ES-I3 (cell line): ENCODE results near the gene BRPF1.

Experiments
- H3K36me3 ChIP-seq: 2 replicates; pipeline ENCODE4 v1.6.1; 2013; ENCODE audit warnings: mild to moderate bottlenecking, low read length, control low read depth, moderate library complexity; ENCODE audit not compliant: insufficient read depth
- H3K4me1 ChIP-seq: 2 replicates; pipeline ENCODE4 v1.6.1; 2013; ENCODE audit warnings: mild to moderate bottlenecking, control low read depth, low read length; ENCODE audit not compliant: insufficient read depth
- H3K9ac ChIP-seq: 2 replicates; pipeline ENCODE4 v1.6.1; 2013; ENCODE audit warnings: low read depth, mild to moderate bottlenecking, low read length, moderate library complexity
- H3K9me3 ChIP-seq: 2 replicates; pipeline ENCODE4 v1.6.1; 2013; ENCODE audit warnings: mild to moderate bottlenecking, low read length, moderate library complexity; ENCODE audit not compliant: control insufficient read depth, insufficient read depth

The BRPF1 gene

DNA sequence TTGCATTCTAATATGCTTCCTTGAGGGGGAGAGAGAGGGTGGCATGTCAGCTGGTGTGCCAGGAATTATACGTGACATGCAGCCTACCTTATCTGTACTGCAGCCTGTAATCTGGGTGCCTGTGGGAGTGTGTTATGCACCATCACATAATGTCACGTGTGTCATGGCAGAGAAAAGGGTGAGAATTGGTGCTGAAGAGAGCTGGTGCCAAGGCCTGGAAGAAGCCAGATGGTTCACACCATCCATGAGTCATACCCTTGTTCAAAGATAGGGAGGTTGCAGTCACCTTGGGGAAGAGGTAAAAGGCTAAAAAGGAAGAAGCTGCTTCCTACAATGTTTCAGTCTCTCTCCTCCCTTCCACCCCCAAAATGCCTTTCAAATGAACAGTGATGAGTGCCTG, 5.3 kb downstream of the BRPF1 start:
- Histone ChIP-seq H3K9ac (no peak overlapping the region), H3K9me3 (no peaks in the 10 kb centered on the region), H3K36me3 (peaks cover 35% of the 10 kb centered on the region), H3K4me1 (peaks cover 6% of the 10 kb centered on the region; the same call in 1 of the 2 replicates)

DNA sequence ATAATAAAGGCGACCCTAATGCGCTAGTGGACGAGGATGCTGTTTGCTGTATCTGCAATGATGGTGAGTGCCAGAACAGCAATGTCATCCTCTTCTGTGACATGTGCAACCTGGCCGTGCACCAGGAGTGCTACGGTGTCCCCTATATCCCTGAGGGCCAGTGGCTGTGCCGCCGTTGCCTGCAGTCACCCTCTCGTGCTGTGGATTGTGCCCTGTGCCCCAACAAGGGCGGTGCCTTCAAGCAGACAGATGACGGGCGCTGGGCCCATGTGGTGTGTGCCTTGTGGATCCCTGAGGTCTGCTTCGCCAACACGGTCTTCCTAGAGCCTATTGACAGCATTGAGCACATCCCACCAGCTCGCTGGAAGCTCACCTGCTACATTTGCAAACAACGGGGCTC, 7.6 kb downstream of the BRPF1 start:
- no peaks in the 10 kb centered on the region for H3K4me1 ChIP-seq
- no peak overlapping the region for H3K9ac ChIP-seq
- H3K36me3 ChIP-seq = peaks cover 52% of the 10 kb centered on the region
- no peaks in the 10 kb centered on the region for H3K9me3 ChIP-seq

DNA sequence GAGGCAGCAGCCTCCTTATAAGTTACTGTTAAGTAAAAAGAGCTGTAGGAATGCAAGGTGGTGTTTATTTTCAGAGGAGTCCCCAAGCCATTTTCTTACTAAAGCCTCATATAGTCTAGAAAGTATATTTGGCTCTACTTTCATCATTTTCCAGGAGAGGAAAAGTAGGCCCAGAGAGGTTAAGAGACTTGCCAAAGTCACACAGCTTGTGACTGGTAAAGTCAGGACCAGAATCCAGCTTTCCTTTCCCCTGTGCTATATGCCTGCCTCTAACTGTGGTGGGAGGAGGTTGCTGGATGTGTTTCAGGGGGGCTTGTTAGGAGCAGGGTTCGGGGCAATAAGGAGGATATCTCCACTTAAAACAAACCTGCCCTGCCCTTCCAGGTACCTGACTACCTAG, 11.0 kb downstream of the BRPF1 start:
- no peak overlapping the region for H3K9ac ChIP-seq
- no peaks in the 10 kb centered on the region for H3K4me1 ChIP-seq
- peaks cover 43% of the 10 kb centered on the region for H3K36me3 ChIP-seq
- H3K9me3 ChIP-seq = no peaks in the 10 kb centered on the region

DNA sequence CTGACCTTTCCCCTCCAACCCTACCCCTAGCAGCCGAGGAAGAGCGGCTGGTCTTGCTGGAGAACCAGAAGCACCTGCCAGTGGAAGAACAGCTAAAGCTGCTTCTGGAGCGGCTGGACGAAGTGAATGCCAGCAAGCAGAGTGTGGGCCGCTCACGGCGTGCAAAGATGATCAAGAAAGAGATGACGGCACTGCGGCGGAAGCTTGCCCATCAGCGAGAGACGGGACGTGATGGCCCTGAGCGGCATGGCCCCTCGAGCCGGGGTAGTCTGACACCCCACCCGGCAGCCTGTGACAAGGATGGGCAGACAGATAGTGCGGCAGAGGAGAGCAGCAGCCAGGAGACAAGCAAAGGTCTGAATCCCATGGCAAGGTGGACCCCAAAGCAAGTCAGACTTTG, 12.0 kb downstream of the BRPF1 start:
- H3K4me1 ChIP-seq = no peaks in the 10 kb centered on the region
- H3K9me3 ChIP-seq = no peaks in the 10 kb centered on the region
- peaks cover 40% of the 10 kb centered on the region for H3K36me3 ChIP-seq
- no peak overlapping the region for H3K9ac ChIP-seq

DNA sequence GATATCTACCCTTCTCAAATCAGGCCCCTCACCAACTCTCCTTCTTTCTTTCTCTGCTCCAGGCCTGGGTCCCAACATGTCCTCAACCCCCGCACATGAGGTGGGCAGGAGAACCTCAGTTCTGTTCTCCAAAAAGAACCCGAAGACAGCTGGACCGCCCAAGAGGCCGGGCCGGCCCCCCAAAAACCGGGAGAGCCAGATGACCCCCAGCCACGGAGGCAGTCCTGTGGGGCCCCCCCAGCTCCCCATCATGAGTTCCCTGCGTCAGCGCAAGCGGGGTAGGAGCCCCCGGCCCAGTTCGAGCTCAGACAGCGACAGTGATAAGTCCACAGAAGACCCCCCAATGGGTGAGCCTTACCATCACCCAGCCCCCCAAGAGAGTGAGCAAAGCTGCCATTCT, 12.6 kb downstream of the BRPF1 start:
- Histone ChIP-seq H3K4me1 (no peaks in the 10 kb centered on the region), H3K9ac (no peak overlapping the region), H3K9me3 (no peaks in the 10 kb centered on the region), H3K36me3 (peaks cover 34% of the 10 kb centered on the region)

DNA sequence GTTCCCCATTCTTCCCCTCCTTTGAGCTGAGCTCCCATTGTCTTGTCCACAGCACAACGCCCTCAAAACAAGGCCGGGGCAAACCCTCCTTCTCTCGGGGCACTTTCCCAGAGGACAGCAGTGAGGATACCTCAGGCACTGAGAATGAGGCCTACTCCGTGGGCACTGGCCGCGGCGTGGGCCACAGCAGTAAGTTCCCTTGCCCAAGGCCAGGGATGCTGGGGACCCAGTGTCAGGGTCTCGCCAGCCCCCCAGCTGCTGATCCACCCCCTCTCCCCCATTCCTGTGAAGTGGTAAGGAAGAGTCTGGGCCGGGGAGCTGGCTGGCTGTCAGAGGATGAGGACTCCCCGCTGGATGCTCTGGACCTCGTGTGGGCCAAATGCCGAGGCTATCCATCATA, 14.0 kb downstream of the BRPF1 start:
- no peaks in the 10 kb centered on the region for H3K4me1 ChIP-seq
- no peak overlapping the region for H3K9ac ChIP-seq
- H3K9me3 ChIP-seq = no peaks in the 10 kb centered on the region
- H3K36me3 ChIP-seq = peaks cover 26% of the 10 kb centered on the region

DNA sequence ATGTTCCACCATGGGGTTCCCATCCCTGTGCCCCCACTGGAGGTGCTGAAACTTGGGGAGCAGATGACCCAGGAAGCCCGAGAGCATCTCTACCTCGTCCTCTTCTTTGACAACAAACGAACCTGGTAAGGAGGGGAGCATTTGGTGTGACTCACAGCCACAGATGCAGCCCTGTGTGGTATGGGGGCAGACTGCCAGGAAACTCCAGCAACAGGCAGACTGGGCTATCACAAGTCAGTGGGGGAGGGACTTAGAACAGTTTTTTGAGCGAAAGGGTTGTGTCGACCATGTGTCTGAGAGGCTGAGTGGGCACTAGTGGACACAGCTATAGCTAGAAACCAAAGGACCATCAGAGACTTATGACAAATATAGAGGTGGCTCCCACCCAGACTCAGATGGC, 14.8 kb downstream of the BRPF1 start:
- no peaks in the 10 kb centered on the region for H3K9me3 ChIP-seq
- peaks cover 24% of the 10 kb centered on the region for H3K36me3 ChIP-seq
- no peak overlapping the region for H3K9ac ChIP-seq
- H3K4me1 ChIP-seq = no peaks in the 10 kb centered on the region

DNA sequence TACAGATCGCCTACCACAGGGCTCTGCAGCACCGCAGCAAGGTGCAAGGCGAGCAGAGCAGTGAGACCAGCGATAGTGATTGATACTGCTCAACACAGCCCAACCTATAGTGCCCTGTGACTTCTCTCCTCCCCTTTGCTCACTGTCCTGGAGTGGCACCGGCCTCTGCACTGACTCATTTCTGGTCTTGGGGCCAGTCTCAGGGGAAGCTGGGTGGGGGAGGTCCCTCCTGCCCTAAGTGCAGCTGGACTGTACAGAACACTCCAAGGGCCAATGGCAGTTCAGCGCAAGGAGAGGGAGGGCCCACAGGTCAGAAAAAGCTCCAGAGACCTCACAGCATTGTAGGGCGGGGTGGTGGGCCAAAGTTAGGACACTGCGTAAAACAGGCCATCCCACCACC, 15.7 kb downstream of the BRPF1 start:
- no peaks in the 10 kb centered on the region for H3K4me1 ChIP-seq
- no peak overlapping the region for H3K9ac ChIP-seq
- no peaks in the 10 kb centered on the region for H3K9me3 ChIP-seq
- H3K36me3 ChIP-seq = peaks cover 18% of the 10 kb centered on the region

DNA sequence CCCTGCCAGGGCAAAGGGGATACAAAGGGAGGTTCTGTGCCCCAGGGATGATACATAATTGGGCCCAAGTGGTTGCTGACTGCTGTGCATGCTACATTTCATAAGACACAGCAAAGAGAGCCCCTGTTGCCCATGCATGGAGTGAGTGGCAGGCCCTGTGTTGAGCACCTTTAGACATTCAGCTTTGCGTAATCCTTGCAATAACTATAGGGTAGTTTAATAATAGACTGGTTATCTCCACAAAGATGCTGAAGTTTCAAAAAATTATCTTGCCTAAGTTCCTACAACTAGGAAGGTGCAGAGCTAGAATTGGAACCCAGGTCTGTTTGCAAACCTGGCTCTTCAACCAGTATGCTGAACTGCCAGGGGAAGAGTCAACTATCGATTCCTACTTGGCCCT, 16.5 kb downstream of the BRPF1 start:
- Histone ChIP-seq H3K36me3 (peaks cover 11% of the 10 kb centered on the region), H3K9ac (no peak overlapping the region), H3K9me3 (no peaks in the 10 kb centered on the region), H3K4me1 (no peaks in the 10 kb centered on the region)

DNA sequence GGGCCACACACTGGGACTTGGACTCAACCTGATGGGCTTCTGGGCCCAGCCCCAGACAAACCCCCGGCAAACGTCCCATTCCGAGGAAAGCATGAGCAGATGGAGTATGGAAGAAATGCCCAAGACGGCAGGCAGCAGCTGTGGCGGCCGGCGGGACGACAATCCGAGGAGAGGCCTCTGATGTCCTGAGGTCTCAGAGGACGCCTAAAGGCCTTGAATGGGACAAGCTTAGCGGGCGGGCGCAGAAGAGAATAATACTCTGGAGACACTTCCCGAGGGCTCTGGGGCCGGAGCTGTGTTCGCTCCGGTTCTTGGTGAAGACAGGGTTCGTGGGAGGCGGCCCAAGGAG, 17.7 kb downstream of the BRPF1 start:
- Histone ChIP-seq H3K9me3 (no peaks in the 10 kb centered on the region), H3K4me1 (no peaks in the 10 kb centered on the region), H3K9ac (peak overlapping the region; percentile 84), H3K36me3 (peaks cover 3% of the 10 kb centered on the region)

DNA sequence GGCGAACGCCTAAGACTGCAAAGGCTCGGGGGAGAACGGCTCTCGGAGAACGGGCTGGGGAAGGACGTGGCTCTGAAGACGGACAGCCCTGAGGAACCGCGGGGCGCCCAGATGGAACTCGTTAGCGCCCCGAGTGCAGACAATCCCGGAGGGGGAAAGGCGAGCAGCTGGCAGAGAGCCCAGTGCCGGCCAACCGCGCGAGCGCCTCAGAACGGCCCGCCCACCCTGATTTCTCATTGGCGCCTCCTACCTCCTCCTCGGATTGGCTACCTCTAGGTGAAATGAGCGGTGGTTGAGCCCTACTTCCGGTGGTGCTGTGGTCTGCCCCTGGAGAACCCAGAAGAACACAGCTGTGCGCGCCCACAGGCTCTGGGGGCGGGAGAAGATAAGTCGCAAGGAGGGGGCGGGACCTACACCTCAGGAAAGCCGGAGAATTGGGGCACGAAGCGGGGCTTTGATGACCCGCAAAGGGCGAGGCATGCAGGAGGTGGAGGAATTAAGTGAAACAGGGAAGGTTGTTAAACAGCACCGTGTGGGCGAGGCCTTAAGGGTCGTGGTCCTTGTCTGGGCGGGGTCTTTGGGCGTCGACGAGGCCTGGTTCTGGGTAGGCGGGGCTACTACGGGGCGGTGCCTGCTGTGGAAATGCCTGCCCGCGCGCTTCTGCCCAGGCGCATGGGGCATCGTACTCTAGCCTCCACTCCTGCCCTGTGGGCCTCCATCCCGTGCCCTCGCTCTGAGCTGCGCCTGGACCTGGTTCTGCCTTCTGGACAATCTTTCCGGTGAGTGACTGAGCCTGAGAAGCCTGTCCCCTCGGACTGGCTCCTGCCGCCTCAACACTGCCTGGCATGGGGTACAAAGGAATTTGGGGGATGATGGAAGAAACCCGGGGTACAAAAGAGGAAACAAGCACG, 18.4 kb downstream of the BRPF1 start, which contains the start of gene OGG1:
OGG1 (plus strand) TSS at position 308 of the 911 bp plus-strand sequence; CDS start at position 643, 335 bp downstream.
- Histone ChIP-seq H3K36me3 (peaks cover 3% of the 10 kb centered on the region), H3K9me3 (no peaks in the 10 kb centered on the region), H3K9ac (peak within 1 kb of the TSS; percentile 84), H3K4me1 (no peaks in the 10 kb centered on the region)

DNA sequence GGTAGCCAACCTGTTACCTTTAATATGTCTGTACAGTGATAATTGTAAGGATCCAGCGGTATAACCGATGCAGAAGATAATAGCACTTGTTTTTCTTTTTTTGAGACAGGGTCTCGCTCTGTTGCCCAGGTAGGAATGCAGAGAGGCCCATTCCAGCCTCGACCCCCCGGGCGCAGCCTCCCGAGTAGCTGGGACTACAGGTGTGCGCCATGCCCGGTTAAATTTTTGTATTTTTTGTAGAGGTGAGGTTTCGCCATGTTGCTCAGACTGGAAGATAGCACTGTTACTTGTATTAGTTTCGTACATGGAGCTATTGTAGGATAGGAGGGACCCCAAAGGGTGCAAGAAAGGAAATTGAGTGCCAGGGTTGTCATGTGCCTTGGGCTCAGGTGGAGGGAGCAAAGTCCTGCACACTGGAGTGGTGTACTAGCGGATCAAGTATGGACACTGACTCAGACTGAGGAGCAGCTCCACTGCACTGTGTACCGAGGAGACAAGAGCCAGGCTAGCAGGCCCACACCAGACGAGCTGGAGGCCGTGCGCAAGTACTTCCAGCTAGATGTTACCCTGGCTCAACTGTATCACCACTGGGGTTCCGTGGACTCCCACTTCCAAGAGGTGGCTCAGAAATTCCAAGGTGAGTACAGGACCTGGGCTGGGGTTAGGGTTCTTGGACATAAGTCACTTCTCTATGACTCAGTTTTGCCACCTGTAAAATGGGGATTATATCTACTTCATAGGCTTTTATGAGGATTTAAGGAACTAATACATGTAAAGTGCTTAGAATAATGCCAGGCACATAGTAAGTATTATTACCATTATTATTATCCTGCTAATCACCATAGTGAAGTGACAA, 19.2 kb downstream of the BRPF1 start:
- peak overlapping the region; percentile 84 for H3K9ac ChIP-seq
- H3K9me3 ChIP-seq = no peaks in the 10 kb centered on the region
- H3K36me3 ChIP-seq = peaks cover 3% of the 10 kb centered on the region
- H3K4me1 ChIP-seq = no peaks in the 10 kb centered on the region

DNA sequence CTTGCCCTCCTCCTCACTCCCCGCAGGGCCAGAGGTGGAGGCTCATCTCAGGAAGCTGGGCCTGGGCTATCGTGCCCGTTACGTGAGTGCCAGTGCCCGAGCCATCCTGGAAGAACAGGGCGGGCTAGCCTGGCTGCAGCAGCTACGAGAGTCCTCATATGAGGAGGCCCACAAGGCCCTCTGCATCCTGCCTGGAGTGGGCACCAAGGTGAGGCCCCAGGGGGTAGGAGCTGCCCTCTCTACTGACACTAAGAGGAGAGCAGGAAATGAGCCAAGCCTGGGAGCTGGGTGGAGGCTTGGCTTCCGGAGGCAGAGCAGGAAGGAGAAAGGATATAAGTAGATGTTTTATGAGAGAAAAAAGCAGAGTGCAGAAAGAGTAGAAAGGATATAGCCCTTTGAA, 23.1 kb downstream of the BRPF1 start:
- H3K9me3 ChIP-seq = no peaks in the 10 kb centered on the region
- H3K4me1 ChIP-seq = no peaks in the 10 kb centered on the region
- H3K36me3 ChIP-seq = 0 out of 2 replicates have a peak, but pooled peaks cover 3% of the 10 kb centered on the region
- no peak overlapping the region for H3K9ac ChIP-seq

DNA sequence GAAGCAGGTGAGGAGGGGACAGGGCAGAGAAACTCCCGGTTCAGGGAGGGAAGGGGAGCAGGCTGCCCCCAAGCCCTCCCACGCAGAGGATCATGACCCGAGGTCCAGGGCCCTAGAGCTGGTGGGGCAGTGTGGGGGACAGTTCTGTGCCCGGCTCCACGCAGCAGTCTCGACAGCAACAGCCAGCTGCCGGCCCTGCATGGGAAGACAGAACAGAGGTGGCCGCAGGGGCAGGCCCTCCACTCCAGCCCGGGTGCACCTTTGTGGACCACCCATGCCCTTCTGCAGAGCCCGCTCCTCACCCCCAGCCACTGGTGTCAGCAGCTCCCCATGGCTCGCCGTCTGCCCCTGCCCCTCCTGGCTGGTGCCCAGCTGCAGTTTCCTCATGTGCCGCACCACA, 25.9 kb downstream of the BRPF1 start:
- no peaks in the 10 kb centered on the region for H3K9me3 ChIP-seq
- no peaks in the 10 kb centered on the region for H3K4me1 ChIP-seq
- H3K36me3 ChIP-seq = 0 out of 2 replicates have a peak, but pooled peaks cover 3% of the 10 kb centered on the region
- H3K9ac ChIP-seq = no peak overlapping the region
